Right lobe of liver (tissue), 4 donors: Measurements from ENCODE around the gene RAB36.

Experiments
- POLR2A ChIP-seq: fragments of 450-650 bp; IDR thresholded peaks from one replicate; pipeline ENCODE4 v1.6.1; 2017; ENCODE audit warnings: antibody characterized with exemption, mild to moderate bottlenecking
- TF ChIP-seq, protein P1 (sequence below), 4 donors: fragments of 200-600 bp in 3 of 4; fragments of 450-650 bp in 1 of 4; IDR thresholded peaks; one replicate each; pipeline versions ENCODE4 v1.5.1 to v1.8.0; 2016 to 2022; ENCODE audit warnings: antibody characterized with exemption in 4 of 4, mild to moderate bottlenecking in 2 of 4
- donor health status: DM: no; HTN: no; CAD: no.
- donor health status: DM: no; HTN: no; CAD: no.
- donor health status: DM: no; HTN: yes; CAD: no.

DNA sequence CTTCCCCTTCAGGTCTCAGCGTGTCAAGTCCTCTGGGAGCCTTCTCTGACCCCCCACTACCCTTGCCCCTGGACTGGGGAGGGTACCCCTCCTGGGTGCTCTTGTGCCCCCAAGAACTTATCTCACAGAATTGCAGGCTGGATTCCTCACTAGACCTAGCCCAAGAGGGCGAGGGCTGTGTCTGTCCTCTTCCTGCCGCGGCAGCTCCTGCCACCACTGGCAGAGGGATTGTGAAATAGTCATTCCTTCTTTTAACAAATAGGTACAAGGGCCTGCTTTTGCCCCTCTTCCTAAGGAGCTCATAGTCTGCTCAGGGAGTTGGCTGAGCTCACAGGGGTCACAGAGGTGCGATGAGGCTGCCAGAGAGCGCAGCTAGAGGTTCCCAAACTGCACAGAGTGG, 5.5 kb downstream of the RAB36 start:
- TF ChIP-seq POLR2A: no peak
- TF ChIP-seq, protein P1, sequence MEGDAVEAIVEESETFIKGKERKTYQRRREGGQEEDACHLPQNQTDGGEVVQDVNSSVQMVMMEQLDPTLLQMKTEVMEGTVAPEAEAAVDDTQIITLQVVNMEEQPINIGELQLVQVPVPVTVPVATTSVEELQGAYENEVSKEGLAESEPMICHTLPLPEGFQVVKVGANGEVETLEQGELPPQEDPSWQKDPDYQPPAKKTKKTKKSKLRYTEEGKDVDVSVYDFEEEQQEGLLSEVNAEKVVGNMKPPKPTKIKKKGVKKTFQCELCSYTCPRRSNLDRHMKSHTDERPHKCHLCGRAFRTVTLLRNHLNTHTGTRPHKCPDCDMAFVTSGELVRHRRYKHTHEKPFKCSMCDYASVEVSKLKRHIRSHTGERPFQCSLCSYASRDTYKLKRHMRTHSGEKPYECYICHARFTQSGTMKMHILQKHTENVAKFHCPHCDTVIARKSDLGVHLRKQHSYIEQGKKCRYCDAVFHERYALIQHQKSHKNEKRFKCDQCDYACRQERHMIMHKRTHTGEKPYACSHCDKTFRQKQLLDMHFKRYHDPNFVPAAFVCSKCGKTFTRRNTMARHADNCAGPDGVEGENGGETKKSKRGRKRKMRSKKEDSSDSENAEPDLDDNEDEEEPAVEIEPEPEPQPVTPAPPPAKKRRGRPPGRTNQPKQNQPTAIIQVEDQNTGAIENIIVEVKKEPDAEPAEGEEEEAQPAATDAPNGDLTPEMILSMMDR (IDR thresholded peaks at IDR 0.05): no peak
